Cardiac fibroblast (primary cell): ENCODE results near the gene LRGUK.
A peak's percentile ranks its signal among the peaks of the same experiment; 100 is the strongest.

ENCODE experiments used
- DNase-seq, 2 donors: peaks; one replicate each; pipeline versions ENCODE4 v3.0.0 to v3.0.0-alpha.2; 2010; ENCODE audit warnings: low read depth in 2 of 2
- H3K4me3 ChIP-seq, 2 donors: replicated peaks in 1 of 2; 1 replicate in 1 of 2; 2 replicates in 1 of 2; pipeline ENCODE4 v1.5.1; 2011; ENCODE audit warnings: low read depth in 2 of 2, low read length in 2 of 2, mild to moderate bottlenecking in 2 of 2, moderate library complexity in 1 of 2
- TF ChIP-seq, protein P1 (sequence below): IDR thresholded peaks from one replicate; pipeline ENCODE4 v1.5.1; 2011; ENCODE audit warnings: low read depth, mild to moderate bottlenecking, low read length, inconsistent platforms

The LRGUK gene

DNA sequence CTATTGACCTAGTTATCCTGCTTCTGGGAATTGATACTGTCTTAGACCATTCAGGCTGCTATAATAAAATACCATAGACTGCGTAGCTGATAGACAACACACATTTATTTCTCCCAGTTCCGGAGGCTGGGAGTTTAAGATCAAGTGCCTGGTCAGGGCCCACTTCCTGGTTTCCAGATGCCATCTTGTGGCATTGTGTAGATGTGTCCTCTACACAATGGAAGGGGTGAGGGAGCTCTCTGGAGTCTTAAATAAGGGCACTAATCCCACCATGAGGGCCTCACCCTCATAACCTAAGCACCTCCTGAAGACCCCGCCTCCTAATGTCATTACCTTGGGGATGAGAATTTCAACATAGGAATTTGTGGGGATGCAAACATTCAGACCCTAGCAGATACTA, 127.2 kb downstream of the LRGUK start:
- peak; percentile 2 to 22 for DNase-seq
- TF ChIP-seq, protein P1, sequence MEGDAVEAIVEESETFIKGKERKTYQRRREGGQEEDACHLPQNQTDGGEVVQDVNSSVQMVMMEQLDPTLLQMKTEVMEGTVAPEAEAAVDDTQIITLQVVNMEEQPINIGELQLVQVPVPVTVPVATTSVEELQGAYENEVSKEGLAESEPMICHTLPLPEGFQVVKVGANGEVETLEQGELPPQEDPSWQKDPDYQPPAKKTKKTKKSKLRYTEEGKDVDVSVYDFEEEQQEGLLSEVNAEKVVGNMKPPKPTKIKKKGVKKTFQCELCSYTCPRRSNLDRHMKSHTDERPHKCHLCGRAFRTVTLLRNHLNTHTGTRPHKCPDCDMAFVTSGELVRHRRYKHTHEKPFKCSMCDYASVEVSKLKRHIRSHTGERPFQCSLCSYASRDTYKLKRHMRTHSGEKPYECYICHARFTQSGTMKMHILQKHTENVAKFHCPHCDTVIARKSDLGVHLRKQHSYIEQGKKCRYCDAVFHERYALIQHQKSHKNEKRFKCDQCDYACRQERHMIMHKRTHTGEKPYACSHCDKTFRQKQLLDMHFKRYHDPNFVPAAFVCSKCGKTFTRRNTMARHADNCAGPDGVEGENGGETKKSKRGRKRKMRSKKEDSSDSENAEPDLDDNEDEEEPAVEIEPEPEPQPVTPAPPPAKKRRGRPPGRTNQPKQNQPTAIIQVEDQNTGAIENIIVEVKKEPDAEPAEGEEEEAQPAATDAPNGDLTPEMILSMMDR = peak; percentile 7
- H3K4me3 ChIP-seq = no peak overlapping the region

DNA sequence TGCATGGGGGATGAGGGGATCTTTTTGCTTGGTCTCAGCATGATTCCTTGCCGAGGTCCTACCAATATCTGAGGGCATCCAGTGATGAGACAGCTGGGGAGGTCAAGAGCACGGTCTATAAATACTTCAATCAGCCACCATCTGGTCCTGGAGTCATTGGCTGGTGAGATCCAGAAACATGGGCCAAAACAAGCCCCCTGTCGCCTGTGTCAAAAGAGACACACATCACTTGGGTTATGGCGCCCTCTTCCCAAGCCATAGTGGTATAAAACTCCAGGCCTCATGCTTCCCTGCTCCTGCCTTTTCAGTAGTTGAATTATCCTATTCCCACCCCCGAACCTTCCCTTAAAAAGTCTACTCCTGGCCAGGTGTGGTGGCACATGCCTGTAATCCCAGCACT, 128.7 kb downstream of the LRGUK start:
- H3K4me3 ChIP-seq = no peak overlapping the region
- no peak for DNase-seq
- TF ChIP-seq, protein P1 = no peak

DNA sequence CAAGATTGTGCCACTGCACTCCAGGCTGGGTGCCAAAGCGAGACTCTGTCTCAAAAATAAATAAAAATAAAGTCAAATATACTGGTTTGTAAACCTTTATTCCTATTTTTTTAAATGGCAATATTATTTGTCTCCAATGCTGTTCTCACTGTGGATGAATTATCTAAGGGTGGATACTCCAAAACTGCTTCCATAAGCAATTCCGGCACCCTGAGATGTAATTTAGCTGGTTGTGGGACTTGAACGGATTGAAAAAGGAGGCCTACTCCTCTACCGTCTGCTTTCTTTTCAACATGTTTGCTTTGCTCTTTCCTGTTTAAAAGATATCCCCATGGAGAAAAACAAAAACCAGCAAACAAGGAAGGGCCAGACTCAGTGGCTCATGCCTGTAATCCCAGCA, 135.2 kb downstream of the LRGUK start:
- H3K4me3 ChIP-seq = no peak overlapping the region
- TF ChIP-seq, protein P1 = no peak
- DNase-seq = no peak

DNA sequence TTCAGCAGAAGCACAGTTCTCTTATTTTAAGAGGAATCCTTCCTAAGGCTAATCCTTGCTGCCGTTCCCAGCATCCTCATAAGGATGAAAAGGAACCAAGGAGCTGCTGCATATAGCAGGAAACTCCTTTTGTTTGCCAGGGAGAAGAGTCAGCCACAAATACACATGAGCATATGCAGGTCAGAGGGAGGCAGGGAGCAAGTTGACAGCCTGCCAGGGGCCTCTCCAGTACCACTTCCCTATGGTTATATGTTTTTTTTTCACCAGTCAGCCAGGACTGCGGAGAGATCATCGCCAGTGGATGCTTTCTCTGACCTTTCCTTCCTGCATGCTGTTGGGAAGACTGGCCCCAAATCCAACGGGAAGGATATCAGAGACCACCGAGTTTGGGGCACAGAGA, 149.8 kb downstream of the LRGUK start:
- no peak for DNase-seq
- TF ChIP-seq, protein P1 = no peak
- H3K4me3 ChIP-seq = no peak overlapping the region

DNA sequence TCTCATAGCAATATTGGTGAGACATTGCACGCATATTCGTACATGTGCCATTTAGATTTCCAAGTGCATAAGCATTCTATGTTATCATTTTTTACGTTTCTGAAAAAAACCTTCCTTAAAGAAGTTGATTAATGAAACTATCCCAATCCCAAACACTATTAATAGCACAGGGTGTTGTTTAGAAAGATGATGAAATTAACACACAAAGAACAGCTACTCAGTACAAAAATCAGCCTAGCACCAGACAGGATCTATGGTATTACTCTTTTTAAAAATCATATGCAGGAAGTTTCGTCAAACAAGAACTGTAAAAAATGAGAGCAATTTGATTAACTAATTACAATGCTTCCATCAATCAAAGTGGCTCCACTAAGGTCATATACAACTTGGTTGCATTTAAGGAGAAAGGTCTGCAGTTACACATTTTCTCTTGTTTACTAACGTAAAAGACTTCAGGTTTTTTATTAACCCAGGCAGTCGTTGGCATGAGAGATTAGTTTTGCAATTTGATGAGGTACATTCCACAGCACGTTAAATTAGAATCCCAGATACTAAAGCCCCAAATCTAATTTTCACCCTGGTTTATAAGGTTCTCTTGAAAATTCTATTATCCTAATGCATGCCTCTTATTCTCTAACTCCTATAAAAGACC, 151.5 kb downstream of the LRGUK start:
- H3K4me3 ChIP-seq = no peak overlapping the region
- DNase-seq = no peak
- TF ChIP-seq, protein P1 = no peak

DNA sequence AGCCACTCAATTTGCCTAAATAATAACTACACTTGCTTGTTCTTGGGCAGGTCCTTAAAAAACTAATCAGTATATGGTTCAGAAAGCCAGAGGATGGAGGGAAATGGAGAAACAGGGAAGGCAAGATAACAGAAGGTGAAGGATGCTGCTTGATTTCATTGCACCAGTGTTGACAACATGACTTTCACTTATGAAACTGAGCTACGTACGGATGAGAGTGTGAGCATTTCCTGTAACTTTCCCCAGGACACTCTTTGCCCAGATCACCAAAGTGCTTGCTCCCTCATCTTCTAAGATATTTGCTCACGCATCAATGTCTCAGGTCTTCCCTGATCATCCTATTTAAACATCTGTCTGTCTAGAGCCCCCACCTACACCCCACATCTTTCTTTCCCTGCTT, 152.2 kb downstream of the LRGUK start:
- no peak overlapping the region for H3K4me3 ChIP-seq
- DNase-seq = no peak
- TF ChIP-seq, protein P1 = no peak

DNA sequence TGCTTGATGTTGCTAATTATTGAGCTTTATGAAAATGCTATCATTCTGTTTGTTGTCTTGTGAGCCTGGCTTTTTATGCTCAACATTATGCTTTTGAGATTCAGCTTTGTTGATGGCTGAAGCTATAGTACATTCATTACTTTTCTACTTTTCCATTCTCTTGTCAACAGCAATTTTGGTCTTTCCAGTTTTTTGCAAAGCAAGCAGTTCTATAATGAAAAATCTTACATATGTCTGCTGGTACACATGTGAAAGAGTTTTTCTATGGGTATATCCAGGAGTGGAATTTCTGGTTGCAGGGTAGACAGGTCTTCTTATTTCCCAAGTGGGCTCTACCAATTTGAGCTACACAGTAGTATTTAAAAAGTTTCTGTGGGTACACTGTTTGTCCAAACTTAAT, 152.8 kb downstream of the LRGUK start:
- TF ChIP-seq, protein P1 = no peak
- H3K4me3 ChIP-seq = no peak overlapping the region
- DNase-seq = no peak
